NCI-H187 (cell line): ENCODE data around the gene PRR12.

Experiments used
- DNase-seq, 2 experiments: peaks; one replicate each; lab custom pipeline; 2025; lab: John Stamatoyannopoulos, UW

Gene PRR12

DNA sequence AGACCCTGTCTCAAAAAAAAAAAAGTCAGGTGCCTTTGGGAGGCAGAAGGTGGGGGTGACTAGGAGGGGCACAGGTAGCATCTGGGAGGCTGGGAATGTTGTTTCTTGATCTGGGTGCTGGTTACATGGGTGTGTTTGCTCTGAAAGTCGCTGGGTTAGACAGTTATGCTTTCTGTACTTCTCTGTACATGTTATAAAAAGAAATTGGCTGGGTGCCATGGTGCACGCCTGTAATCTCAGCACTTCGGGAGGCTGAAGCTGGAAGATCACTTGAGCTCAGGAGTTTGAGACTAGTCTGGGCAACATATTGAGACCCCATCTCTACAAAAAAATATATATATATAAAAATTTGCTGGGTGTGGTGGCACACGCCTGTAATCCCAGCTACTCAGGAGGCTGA, 25.7 kb upstream of the PRR12 start:
- DNase-seq, result no peak

GRCh38 chr19:49566302-49566701, 24.7 kb upstream of the PRR12 start:
- no peak for DNase-seq

DNA sequence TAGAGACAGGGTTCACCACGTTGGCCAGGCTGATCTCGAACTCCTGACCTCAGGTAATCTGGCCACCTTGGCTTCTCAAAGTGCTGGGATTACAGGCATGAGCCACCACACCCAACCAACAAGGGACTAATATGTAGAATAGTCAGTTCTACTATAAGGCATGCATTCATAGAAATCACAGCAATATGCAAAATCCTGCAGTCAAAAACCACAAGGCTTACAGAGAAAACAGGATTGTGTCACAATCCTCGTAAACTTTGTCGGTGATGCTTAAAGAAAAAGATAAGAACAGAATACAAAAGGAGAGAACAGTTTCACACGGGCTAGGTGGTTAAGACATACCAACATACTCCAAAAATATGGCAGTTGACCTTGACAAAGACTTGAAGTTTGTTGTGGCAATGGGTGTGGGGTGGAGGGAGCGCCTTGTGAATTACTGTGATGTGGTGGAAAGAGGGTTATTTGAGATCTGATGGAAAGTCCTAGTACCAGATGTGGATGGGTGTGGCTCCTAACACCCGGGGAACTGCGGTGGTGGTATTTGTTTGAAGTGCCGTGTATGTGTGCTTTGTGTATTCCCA, 23.0 kb upstream of the PRR12 start:
- DNase-seq, result no peak

- DNase-seq, result peak; percentile 46 to 77
These were observed 20.7 kb upstream of the PRR12 start for GRCh38 chr19:49570138-49570856.

- DNase-seq, result no peak
These were observed 19.8 kb upstream of the PRR12 start for GRCh38 chr19:49570997-49571676.

DNA sequence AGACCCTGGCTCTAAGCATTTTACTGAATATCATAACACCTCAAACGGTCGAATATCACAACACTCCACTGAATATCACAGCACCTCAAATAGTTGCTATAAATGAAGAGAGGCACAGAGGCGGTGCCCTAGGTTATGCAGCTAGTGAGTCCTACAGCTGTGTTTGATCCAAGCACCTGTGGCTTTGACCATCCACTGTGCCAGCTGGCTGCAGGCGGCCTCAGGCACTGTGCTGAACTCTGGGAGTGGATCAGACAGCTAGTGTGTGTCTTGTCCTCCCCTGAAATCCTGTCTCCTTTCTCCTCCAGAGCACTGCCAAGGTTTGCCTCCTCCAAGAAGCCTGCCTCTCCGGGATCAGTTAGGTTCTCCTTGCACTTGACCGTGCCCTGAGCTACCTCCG, 18.0 kb upstream of the PRR12 start:
- no peak for DNase-seq

DNA sequence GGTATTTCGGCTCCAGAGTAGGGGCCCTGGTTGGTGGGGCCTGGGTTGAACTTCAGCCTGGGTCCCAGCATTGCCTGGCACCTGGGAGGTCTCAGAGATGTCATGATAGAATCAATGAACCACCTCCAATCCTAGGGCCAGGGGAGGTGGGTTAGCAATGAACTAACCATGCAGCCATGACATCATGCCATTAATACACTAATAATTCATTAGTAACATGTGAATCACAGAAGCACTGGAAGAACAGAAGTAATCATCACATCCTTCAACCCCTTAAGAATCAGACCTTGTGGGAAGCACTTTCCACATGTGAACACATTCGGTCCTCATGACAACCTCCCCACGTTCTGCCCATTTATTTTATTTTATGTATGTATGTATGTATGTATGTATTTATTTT, 17.6 kb upstream of the PRR12 start:
- no peak for DNase-seq

GRCh38 chr19:49574206-49574755, 16.7 kb upstream of the PRR12 start:
- no peak for DNase-seq

- DNase-seq, result no peak
These were observed 11.8 kb upstream of the PRR12 start for GRCh38 chr19:49579193-49579592.

- DNase-seq, result no peak
These were observed 11.1 kb upstream of the PRR12 start for GRCh38 chr19:49579947-49580263.

DNA sequence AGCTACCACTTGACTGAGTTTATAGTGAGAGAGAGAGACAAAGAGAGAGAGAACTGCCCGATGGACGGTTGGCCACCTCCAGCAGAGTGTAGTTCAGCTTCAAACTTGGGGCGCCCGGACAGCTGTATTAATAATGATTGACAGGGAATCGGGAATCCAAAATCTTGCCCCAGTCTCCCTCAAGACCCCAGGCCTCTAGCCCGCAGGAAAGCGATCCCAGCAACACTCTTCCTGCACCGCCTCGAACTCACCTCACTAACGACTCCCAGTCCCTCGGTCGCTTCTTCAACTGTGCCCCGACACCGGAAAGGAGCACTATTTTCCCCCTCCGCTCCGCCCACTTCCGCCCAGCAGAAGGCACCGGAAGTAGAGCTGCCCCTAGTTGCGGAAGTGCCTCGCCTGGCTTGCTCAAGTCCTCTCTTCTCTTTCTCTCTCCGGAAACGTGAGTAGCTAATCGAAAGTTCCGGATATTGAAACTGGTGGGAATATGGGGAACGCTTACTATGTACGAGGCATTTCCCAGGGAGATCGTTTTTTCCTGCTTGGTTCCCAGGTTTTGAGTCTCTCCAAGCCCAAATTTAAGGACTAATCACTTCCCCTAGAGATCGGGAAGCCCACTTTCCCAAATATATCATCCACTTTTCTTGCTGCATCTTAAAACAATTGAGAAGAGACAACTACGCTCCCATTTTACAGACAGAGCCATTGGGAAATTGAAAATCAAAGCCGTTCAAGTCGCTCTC, 10.5 kb upstream of the PRR12 start, which contains the start of gene NOSIP:
NOSIP (minus strand) TSS at position 293 of the 743 bp plus-strand sequence. CDS start 19,865 bp downstream, outside the sequence.
- DNase-seq, result peak; percentile 95 to 97

DNA sequence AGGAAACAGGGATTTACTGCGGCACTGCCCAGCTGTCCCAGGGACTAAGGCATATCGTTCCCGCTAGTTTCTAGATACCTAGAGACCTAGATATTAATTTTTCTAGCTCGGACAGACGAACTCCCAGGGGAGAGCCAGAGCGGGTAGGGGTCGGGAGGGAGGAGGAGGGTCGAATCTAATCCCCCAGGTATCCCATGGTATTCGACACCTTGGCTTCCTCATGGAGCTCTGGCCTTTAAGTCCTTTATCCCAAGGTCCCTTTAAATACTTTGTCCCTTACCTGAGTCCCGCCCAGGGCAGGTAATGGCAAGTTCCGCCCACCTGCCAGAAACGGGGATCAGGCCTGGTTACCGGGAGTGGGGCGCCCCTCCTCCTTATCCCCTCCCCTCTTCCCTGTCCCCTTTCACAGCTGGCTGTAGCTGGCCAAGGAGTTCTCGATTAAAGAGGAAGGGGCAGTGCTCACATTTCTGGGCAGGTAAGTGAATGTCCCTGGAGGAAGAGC, 9.9 kb upstream of the PRR12 start, which contains the start of gene PRRG2:
PRRG2 (plus strand) TSS at position 310 of the 502 bp plus-strand sequence. CDS start 1,904 bp downstream, outside the sequence.
- no peak for DNase-seq

- DNase-seq, result no peak
These were observed 7.7 kb upstream of the PRR12 start for GRCh38 chr19:49583239-49583638.

DNA sequence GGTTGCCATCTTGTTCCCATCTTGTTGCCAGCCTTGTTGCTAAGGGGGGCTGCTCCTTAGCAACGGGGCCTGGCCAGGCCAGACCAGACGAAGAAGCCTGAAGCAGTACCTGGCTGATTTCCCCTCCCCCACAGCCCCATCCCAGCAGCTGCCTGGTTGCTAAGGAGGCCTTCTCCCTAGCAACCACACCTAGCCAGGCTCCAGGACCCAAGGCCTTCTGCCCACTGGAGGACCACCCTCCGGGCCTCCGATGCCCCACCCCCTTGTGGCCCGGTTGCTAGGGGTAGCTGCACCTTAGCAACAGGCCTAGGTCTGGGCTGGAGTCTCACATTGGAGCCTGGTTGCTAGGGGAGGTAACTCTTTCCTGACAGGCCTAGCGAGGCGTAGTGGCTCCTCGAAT, 6.0 kb upstream of the PRR12 start:
- DNase-seq, result no peak

DNA sequence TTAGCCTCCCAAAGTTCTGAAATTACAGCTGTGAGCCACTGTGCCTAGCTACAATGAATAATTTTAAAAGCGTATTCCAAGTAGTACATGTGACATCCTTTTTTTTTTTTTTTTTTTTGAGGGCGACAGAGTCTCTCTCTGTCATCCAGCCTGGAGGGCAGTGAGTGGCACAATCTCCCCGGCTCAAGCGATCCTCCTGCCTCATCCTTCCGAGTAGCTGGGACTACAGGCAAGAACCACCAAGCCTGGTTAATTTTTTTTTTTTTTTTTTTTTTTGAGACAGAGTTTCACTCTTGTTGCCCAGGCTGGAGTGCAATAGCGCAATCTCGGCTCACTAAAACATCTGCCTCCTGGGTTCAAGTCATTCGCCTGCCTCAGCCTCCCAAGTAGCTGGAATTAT, 3.8 kb upstream of the PRR12 start:
- no peak for DNase-seq

DNA sequence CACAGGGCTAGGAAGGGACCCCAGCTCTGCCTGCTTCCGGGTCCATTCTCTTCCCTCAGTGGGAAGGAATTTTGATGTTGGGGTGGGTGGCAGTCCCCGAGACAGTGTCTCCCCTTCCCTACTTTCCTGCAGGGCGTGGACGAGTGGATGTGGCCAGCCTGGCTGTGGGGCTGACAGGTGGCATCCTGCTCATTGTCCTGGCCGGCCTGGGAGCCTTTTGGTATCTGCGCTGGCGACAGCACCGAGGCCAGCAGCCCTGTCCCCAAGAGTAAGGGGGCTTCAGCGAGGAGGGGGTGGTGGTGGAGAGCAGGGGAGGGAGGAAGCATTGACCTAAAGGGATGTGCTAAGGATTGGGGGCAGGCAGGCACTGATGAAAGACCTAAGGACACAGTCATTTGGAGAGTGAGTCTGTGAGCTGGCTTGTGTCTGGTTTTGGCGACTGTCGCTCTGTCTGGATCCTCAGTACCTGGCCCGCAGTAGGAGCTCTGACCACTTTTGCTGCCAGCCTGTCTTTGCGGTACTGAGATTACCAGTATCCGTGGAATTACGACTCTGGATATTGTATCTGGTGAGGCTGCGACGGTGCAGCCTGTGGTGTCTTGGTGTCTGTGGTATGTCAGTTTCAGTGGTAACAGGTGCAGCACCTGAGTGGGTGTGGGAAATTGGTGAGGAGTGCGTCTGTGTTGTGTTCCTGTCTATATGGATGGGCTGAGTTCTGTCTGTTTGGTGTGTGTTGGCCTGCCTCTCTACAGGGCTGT, 2.4 kb upstream of the PRR12 start:
- no peak for DNase-seq

- DNase-seq, result no peak
These were observed 1.5 kb upstream of the PRR12 start for GRCh38 chr19:49589502-49589905.

GRCh38 chr19:49590071-49590970, 661 bp upstream of the PRR12 start:
- peak; percentile 94 to 98 for DNase-seq

DNA sequence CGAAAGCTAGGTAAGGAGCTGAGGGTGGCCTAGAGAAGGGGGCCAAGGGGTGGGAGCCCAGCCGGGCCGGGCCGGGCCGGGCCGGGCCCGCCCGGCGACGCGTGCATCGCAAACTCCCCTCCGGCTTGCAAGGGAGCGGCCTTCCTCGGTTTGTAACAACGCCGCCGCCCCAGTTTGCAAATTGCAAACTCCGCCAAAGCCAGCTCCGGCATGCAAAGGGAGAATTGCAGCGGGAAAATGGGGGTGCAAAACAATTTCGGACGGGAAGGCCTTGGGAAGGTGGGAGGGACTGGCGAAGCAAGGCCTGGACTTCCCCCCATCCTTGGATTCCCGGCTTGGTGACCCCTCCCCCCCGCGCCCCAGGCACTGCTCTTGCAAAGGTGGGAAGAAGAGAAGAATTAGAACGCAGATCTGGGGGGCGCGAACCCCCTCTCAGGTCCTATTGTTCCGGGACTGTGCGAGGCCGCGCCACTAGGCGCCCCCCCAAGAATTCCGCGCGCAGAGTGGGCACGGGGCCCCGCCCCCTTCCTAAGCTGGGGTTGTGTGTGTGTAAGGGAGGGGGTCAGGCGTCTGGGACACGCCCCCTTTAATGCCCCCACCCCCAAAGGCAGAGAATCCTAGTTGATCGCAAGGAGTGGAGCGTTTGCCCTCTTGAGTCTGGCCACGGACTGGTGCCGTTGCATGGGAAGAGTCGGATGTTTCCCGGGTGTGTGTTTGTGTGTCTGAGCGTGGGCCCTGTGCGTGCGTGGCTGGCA, 926 bp downstream of the PRR12 start:
- DNase-seq, result no peak
